Measurements from ENCODE around the gene C1orf21.

C1orf21 gene

DNA sequence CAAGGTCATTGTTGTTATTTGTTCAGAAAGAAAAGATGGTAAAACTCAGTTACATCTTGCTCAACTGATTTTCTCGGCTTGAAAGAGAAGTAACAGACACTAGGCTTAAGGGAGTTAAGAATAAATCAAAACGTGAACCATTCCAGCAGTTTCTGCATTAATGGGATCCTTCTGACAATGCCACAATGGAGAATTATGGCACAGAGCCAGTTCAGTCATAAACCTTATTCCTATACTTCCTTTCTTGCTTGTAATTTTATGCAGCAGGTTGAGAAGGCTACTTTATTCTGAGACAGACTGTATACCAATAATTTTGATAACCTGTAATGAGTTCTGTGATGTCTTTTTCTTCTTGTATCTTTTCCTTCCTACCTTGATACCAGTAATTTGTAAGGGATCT lies 167.0 kb downstream of the C1orf21 start:
- DNase-seq (ENCODE audit: low read depth in 2 of 3, low spot score in 1 of 3), result no peak

DNA sequence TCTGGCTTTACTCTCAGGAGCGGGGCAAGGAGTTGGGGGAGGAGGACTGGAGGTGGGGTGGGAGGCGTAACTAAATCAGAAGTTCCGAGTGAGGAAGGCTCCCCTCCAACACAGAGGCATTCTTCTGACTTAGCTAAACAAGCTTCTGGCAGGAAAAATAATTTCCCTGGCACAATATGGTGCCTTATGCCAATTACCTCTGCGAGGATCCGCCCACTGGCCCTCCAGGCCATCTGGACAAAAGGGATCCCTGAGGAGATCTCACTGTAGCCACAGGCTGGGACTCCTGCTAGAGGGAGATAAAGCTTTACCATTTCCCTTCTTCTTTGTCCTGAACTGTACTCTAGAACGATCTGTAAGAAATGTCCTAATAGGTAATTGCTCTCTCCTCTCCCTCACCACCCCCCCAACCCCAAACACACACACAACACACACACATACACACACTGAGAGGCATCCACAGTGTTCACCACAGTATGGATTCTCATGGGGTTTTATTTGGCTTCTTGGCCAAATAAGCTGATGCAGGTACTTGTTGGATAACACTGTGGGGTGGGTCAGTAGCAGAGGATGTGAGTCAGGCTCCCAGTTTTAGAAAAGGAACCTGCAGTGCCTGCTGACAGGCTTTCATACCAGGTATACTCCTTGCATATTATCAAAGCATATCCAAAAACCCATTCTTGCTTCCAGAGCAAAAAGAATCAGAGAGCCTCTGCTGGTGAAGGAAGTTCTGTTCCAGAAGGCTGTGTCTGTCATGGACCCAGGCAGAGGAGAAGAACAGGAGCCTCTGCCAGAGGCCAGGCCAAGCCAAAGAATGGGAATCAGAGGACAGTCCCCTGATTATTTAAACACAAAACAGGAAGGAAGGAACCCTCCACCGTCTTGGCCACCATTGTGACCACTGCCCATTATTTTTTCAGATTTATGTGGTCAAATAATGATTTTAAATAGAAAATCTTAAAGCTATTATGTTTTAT lies 169.1 kb downstream of the C1orf21 start:
- DNase-seq (ENCODE audit: low read depth in 2 of 3, low spot score in 1 of 3), result no peak

DNA sequence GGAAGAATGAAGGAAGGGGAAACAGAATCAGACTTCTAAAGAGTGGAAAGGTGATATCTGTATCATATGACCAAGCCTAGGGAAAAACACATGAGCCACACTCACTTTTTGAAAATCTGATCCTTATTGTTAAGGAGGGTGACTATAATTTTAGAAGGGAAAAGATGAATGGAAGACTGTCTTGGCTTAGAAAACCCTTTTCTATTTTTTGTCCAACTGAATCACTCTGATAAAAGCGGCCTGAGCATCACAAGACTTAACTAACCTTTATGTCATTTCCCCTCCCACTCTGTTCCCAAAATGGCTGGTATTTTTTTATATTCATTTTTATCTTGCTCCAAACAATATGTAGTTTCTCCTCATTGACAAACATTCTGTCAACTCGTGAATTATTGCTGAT lies 169.8 kb downstream of the C1orf21 start:
- DNase-seq (ENCODE audit: low read depth in 2 of 3, low spot score in 1 of 3), result no peak

DNA sequence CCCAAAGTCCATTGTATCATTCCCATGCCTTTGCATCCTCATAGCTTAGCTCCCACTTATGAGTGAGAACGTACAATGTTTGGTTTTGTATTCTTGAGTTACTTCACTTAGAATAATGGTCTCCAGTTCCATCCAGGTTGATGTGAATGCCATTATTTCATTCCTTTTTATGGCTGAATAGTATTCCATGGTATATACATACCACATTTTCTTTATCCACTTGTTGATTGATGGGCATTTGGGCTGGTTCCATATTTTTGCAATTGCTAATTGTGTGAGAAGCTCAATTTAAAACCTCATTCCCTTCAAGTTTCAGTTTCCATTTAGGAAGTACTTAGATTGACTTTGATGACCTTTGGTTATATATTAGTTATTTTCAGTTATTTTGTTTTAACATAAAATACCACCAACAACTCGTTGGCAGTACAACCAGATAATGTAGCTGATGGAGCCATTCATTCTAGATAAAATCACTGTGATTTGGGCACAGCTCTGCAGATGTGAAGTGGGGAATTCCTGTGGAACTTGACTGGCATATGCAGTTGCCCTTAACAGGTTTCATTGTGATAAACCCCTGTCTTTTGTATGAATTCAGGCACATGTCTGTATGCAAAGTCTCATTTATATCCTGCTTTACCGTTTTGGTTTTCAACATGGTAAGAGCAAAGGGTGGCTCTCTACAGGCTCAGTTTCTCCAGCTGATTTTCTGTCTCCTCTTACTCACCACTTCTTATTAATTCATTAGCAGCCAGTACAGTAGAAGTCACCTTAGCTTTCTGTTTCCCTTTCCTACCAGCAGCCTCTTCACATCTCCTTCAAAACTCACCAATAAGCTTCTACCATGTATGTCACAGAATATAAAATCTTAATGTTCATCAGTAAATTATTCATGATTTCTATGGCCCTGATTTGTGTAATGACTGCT lies 170.9 kb downstream of the C1orf21 start:
- DNase-seq (ENCODE audit: low read depth in 2 of 3, low spot score in 1 of 3), result no peak

DNA sequence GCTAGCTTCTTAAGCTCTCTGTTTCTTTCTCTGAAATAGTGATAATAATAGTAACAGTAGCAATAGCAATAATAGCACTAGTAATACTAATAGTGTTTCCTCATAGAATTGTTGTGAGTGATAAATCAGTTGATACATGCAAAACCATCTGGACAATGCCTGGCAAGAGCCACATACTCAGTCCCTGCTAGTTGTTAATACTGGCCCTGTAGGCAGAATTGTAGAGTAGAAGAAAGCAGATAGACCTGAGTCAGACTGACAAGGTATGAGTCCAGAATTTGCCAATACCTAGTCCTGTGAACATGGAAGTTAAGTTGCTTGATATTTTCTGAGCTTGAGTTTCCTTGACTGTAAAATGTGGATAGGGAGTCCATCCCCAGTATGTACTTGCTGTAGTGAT lies 171.9 kb downstream of the C1orf21 start:
- DNase-seq (ENCODE audit: low read depth in 2 of 3, low spot score in 1 of 3), result no peak

DNA sequence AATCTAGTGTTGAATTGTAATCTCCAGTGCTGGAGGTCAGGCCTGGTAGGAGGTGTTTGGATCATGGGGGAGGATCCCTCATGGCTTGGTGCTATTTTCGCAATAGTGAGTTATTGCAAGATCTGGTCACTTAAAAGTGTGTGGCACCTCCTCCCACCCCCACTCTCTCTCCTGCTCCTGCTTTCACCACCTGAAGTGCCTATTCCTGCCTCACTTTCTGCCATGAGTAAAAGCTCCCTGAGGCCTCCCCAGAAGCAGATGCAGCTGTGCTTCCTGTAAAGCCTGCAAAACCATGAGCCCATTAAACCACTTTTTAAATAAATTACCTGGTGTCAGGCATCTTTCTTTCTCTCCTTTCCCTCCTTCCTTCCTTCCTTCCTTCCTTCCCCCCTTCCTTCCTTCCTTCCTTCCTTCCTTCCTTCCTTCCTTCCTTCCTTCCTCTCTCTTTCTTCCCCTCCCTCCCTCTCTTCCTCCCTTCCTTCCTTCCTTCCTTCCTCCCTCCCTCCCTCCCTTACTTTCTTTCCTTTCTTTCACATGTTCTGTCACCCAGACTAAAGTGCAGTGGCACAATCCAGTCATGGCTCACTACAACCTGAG lies 172.4 kb downstream of the C1orf21 start:
- DNase-seq (ENCODE audit: low read depth in 2 of 3, low spot score in 1 of 3), result no peak

DNA sequence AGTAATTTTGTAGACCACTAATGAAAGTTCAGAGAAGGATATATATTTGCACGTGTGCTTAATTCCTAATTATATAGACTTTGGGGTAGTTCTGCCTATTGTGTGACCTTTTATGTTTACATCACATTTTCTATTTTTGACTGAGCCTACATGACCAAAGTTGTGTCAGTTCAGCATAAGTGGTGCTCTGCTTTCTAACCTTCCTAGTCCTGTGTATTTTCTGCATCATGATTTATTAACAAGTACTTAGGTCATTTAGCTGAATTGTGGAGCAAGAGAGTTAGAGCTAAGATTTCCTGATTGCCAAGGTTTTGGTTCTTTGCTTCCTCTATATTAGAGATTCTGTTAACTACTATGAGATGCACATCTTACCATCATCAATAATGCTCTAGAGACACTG lies 176.0 kb downstream of the C1orf21 start:
- no peak for DNase-seq (ENCODE audit: low read depth in 2 of 3, low spot score in 1 of 3)

DNA sequence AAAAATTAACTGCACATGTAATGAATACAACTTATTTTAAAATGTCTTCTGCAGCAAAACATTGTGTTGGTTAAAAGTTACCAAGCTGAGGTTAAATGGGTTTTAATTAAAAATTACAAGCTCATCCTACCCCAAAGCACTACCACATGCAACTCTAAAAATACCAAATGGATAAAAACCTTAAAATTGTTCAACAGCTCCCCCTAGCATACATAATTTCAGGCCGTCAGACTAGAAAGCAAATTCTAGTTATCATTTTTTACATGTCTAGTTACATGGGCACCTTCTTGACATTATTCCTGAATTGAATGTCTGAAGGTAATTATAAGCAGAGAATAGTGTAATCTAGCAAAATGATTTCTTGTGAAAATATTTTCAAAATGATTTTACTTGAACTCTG lies 176.5 kb downstream of the C1orf21 start:
- no peak for DNase-seq (ENCODE audit: low read depth in 2 of 3, low spot score in 1 of 3)

DNA sequence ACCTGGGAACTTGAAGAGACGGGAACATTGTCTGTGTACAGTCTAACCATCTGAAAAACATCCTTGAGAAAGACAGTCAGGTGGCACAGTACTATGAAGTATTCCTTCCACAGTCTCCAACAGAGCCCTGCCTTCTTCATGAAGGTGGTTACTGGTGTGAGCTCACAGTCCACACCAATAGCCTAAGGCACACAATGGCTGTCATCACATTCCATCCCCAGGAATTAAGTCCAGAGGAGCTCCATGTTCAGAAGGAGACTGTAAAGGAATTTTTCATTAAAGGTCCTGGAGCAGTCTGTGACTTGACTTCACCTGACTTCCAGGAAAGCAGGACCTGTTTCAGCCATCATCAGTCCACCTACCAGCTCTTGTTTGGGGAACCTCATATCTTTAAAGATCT lies 180.2 kb downstream of the C1orf21 start:
- DNase-seq (ENCODE audit: low read depth in 2 of 3, low spot score in 1 of 3), result no peak

DNA sequence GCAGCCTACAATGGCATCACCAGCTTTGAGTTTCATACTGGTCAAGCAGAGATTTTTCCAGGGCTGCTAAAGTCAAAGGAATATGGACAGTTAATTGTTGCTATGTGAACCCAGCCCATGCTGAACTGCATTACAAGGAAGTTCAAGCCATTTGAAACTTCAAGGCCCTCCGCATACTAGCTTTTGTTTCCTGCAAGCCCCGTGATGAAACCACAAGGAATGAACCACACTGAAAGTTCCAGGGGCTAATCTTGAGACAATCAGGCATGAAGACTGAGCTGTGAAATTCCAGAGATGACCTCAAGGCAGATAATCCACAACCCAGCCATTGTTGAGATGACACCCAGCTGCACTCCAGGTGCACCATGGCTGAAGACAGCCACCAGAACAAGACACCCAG lies 180.8 kb downstream of the C1orf21 start:
- no peak for DNase-seq (ENCODE audit: low read depth in 2 of 3, low spot score in 1 of 3)

DNA sequence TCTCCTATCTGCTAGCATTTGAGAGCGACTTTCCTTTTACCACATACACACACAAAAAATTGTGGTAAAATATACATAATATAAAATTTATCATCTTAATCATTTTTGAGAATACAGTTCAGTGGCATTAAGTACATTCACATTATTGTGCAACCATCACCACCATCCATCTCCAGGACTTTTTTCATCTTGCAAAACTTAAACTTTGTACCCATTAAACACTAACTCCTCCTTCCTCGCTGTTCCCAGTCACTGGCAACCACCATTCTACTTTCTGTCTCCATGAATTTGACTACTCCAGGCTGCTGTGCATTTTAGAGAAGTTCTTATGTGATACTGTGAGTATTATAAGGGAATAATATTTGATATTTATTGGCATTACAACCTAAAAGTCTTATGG lies 181.3 kb downstream of the C1orf21 start:
- DNase-seq (ENCODE audit: low read depth in 2 of 3, low spot score in 1 of 3), result no peak

DNA sequence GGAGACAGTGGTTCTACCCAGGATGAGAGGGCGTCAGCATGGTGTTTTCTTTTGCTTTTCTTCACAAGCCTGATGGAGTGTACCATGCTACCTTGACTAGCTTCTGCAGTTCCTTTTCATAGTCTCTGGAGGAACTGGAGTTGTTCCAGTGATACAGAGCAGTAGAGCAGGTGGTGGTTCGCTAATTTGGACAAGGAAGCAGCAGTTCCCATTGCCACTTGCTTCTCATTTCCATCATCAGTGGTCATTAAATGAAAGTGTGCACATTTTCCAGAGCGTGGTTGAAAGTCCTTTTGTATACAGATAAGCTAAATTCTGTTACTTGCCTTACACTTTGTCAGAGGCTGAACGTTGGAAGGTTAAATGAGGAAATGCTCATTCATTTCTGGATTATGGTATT lies 182.3 kb downstream of the C1orf21 start:
- DNase-seq (ENCODE audit: low read depth in 2 of 3, low spot score in 1 of 3), result no peak

DNA sequence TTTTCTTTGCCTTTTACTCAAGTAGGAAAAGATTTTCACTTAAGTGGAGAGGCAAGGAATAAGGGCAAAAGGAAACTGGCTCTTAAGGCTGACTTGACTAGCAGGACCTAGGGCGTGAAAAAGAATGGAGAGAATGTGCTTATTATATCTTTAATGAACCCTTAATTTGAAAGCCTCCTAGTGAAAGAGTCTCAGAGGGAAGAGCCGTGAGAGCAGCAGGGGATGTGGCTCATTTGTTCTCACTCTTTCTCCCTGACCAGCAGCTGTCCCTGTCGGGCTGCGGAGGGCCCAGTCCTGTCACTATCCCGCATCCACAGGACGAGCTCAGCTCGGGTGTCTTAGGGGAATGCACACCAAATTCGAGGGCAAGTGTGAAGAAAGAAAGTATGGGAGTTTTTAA lies 187.8 kb downstream of the C1orf21 start:
- no peak for DNase-seq (ENCODE audit: low read depth in 2 of 3, low spot score in 1 of 3)

DNA sequence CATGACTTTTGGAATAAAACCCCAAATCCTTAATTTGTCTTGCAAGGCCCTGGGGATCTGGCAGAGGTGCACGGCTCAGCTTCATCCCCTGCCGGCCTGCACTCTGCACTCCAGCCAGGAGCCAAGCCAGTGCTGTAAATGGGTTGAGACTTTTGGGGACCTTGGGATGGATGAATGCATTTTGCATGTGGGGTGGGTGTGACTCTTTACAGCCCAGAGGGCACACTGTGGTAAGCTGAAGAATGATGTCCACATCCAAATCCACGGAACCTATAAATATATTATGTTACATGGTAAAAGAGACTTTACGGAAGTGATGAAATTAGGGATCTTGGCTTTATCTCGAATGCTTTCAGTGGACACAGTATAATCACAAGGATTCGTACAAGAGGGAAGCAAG lies 190.0 kb downstream of the C1orf21 start:
- DNase-seq (ENCODE audit: low read depth in 2 of 3, low spot score in 1 of 3), result no peak

DNA sequence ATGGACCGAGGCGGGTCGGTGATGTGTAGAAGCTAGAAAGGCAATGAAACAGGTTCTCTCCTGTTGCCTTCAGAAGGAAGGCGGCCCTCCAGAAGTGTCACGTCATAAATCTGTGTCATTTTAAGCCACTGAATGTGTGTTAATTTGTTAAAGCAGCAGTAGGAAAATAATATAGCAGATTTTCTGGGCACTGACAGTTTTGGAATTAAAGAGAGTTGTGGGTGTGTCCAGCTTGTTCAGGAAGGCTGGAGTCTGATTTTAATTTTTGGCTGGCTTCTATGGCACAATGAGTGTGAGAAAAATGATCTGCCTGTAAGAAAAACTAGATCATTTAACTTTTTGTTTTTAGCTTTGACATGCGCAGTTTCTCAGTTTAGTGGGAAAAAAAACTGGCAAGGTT lies 190.5 kb downstream of the C1orf21 start:
- no peak for DNase-seq (ENCODE audit: low read depth in 2 of 3, low spot score in 1 of 3)

DNA sequence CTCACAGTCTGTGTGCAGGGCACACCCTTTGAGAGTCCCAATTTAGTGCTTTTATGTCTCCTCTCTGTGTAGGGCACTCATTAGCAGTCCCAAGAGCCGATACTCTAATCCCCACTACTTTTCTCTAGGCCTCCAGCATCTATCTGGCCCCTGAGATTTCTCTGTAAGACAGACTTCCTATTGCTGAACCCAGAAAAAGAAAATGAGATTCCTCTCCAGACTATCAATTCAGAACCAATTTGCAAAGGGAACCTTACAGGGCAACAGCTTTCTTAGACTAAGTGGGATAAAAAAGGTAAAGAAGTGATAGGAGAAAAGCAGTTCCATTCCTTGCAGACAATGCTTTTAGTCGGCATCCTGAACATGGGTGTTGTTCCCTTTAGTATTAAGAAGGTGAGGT lies 195.6 kb downstream of the C1orf21 start:
- DNase-seq (ENCODE audit: low read depth in 2 of 3, low spot score in 1 of 3), result no peak

DNA sequence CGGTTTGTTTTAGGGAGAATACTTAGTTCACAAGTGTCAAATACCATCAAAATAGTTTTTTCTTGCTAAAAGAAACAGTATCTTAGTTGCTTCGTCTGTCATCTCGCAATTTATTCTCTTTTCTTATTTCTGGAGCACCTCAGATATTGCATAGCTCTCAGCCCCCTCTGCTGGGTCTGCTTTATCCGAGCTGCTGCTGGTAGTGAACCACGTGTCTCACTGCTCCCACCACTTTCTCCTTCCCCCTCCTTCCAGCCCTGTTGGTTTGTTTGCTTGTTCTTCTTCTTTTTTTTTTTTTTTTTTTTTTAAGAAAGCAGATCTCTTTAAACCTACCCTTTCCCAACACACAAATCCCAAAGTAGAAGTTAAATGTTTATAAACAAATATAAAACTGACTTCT lies 197.0 kb downstream of the C1orf21 start:
- DNase-seq (ENCODE audit: low read depth in 2 of 3, low spot score in 1 of 3), result no peak

DNA sequence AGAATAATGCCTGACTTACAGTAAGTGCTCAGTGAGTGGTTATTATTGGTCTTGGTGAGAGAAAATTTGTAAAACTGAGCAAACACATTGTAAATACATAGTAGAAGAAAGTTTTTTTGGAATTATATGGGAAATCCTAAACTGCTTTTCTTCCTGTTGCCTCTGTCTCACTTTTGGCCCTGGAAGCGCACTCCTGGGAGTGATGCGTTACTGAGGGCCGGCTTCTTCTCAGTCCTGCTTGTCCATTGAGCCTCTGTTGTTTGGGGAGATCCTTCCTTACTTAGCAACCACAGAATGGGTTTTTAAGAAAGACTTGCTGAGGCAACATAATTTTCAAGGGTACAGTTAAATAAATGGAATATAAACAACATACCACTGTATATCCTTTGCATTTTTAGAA lies 201.9 kb downstream of the C1orf21 start:
- DNase-seq (ENCODE audit: low read depth in 2 of 3, low spot score in 1 of 3), result no peak

DNA sequence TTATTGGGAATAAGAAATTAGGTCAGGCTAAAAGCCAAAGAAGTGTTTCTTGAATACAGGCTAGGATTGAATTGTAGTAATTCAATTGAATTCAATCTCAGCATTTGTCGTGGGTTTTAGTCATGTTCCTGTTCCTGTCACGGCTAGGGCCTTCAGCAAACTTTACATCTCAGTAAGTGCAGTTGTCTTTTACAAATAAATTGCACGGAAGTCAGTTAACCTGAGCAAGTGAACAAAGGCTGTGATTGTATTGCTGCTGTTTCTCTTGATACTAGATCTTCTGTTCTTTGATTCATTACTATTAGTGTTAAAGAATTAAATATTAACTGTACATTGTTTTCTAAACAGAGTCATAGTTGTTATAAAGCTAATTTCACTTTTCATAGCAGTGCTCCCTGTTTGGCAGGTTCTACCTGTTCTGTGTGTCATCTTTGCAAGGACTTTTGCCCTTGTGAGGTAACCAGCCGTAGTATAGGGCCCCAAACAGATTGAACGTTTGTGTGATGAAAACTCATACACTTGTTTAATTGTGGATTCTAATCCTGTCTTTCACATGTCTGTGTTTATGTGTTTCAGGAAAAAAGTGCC lies 203.4 kb downstream of the C1orf21 start:
- no peak for DNase-seq (ENCODE audit: low read depth in 2 of 3, low spot score in 1 of 3)

DNA sequence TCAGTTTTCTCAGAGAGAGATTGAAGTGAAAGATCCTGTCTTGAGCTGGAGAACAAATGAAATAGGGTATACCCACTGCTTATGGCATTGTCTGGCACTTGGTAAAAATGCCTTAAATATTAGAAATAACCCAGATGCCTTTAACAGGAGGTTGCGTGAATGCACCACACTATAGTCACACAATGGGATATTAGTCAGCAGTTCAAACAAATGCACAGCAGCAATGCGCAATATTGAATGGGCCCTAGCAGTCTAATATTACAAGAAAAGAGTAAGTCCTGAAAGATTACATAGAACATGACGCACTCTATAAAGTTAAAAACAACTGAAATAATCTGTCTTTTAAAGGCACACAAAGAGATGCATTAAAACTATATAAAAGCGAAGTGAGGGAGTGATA lies 206.8 kb downstream of the C1orf21 start:
- DNase-seq (ENCODE audit: low read depth in 2 of 3, low spot score in 1 of 3), result no peak

DNA sequence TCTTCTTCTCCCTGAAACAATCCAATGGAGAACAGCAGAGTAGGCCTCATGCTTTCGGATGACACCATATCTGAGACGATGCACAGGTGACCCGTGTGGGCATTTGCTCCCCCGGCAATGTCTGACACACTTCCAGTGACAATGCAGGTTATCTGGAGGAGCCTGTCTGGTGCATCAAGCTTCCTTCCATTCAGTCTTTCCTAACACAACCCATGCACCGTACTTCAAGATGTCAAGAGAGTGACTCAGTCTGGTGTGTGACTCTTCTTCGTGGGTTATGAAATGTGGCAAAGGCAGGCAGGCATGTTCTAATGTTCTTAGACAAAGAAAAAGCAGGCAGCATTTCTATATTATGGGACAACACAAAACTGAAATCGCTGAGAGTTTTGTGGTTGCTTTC lies 208.8 kb downstream of the C1orf21 start:
- no peak for DNase-seq (ENCODE audit: low read depth in 2 of 3, low spot score in 1 of 3)

All from stimulated activated CD4-positive, alpha-beta T cell treated with anti-CD3 and anti-CD28 coated beads, Interleukin-12 subunit alpha, Interleukin-12 subunit beta, amount 100 ng/mL, for 48 hours (primary cell).